Loucy (cell line): ENCODE data around the gene CDK19.

Experiments used
- EZH2phosphoT487 ChIP-seq: fragments of 200-600 bp; IDR thresholded peaks from 2 replicates; pipeline ENCODE4 v1.6.1; 2018; ENCODE audit warnings: antibody characterized with exemption, mild to moderate bottlenecking, moderate library complexity, borderline replicate concordance
- TF ChIP-seq, protein P1 (sequence below): fragments of 200-600 bp; sonication (generic); conservative IDR thresholded peaks from 2 replicates; pipeline ENCODE4 v1.5.1; 2014; ENCODE audit warnings: mild to moderate bottlenecking, antibody characterized with exemption, low read length

DNA sequence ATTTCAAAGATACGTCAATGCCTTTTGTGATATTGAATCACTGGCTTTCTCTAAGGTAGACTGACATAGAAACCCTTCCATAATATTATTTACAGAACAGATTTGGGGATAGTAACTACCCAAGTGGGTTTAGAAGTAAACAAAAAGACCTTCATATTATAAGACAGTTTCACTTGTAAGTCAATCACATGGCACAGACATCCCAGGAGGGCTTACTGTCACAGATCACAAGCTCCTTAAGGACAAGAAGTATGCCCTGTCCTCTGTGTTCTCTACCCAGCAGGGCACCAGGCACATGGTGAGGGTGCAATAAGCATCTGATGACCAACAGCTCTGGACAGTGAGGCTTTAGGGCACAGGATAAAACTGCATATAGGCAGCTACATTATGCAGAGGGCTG is 203.0 kb downstream of the CDK19 start:
- TF ChIP-seq, protein P1, sequence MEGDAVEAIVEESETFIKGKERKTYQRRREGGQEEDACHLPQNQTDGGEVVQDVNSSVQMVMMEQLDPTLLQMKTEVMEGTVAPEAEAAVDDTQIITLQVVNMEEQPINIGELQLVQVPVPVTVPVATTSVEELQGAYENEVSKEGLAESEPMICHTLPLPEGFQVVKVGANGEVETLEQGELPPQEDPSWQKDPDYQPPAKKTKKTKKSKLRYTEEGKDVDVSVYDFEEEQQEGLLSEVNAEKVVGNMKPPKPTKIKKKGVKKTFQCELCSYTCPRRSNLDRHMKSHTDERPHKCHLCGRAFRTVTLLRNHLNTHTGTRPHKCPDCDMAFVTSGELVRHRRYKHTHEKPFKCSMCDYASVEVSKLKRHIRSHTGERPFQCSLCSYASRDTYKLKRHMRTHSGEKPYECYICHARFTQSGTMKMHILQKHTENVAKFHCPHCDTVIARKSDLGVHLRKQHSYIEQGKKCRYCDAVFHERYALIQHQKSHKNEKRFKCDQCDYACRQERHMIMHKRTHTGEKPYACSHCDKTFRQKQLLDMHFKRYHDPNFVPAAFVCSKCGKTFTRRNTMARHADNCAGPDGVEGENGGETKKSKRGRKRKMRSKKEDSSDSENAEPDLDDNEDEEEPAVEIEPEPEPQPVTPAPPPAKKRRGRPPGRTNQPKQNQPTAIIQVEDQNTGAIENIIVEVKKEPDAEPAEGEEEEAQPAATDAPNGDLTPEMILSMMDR: no peak
- no peak for TF ChIP-seq EZH2phosphoT487
